Fibroblast of lung (primary cell): ENCODE results near the gene CREB5. TPM values are rescaled to one million over a fixed set of nuclear protein-coding genes. Genes with fewer than 3 reads are reported as not detected.

ENCODE experiments used
- DNase-seq, 2 donors: peaks; one replicate each; pipeline versions ENCODE4 v3.0.0 to v3.0.0-alpha.2; 2010; ENCODE audit warnings: low read depth in 2 of 2
- H2AFZ ChIP-seq: 2 replicates; pipeline ENCODE4 v1.5.1; 2012; ENCODE audit warnings: low read length, control low read depth, inconsistent platforms
- H3K27ac ChIP-seq: 2 replicates; pipeline ENCODE4 v1.5.1; 2011; ENCODE audit warnings: low read length, control low read depth; ENCODE audit not compliant: insufficient read depth
- H3K27me3 ChIP-seq: 2 replicates; pipeline ENCODE4 v1.5.1; 2011; ENCODE audit warnings: mild to moderate bottlenecking, low read length; ENCODE audit not compliant: control insufficient read depth, insufficient read depth
- H3K36me3 ChIP-seq: 2 replicates; pipeline ENCODE4 v1.5.1; 2011; ENCODE audit warnings: low read length; ENCODE audit not compliant: control insufficient read depth, insufficient read depth
- H3K4me1 ChIP-seq: 2 replicates; pipeline ENCODE4 v1.5.1; 2011; ENCODE audit warnings: low read length; ENCODE audit not compliant: control insufficient read depth, insufficient read depth; ENCODE audit errors: extremely low read depth
- H3K4me2 ChIP-seq: 2 replicates; pipeline ENCODE4 v1.5.1; 2011; ENCODE audit warnings: low read length, control low read depth; ENCODE audit not compliant: insufficient read depth; ENCODE audit errors: extremely low read depth
- H3K4me3 ChIP-seq, 4 experiments: fragments of 200-600 bp in 1 of 4; sonication (generic) in 1 of 4; replicated peaks in 1 of 4; 2 replicates each; pipeline ENCODE4 v1.5.1; 2011 to 2016; ENCODE audit warnings: low read length in 4 of 4, low read depth in 3 of 4, mild to moderate bottlenecking in 3 of 4, control low read depth in 2 of 4, inconsistent platforms in 1 of 4, mixed read lengths in 1 of 4; ENCODE audit not compliant: insufficient read depth in 1 of 4; ENCODE audit errors: control extremely low read depth in 1 of 4
- H3K79me2 ChIP-seq: 2 replicates; pipeline ENCODE4 v1.5.1; 2012; ENCODE audit warnings: mild to moderate bottlenecking, low read length, inconsistent platforms; ENCODE audit not compliant: control insufficient read depth, insufficient read depth
- H3K9ac ChIP-seq: 2 replicates; pipeline ENCODE4 v1.5.1; 2011; ENCODE audit warnings: mild to moderate bottlenecking, low read length, control low read depth; ENCODE audit not compliant: insufficient read depth
- H3K9me3 ChIP-seq: 2 replicates; pipeline ENCODE4 v1.5.1; 2012; ENCODE audit warnings: low read depth, low read length; ENCODE audit not compliant: control insufficient read depth, insufficient read depth
- H4K20me1 ChIP-seq: 2 replicates; pipeline ENCODE4 v1.5.1; 2011; ENCODE audit warnings: low read length; ENCODE audit not compliant: control insufficient read depth, insufficient read depth; ENCODE audit errors: extremely low read depth
- EZH2 ChIP-seq: IDR thresholded peaks from 2 replicates; pipeline ENCODE4 v1.5.1; 2012; ENCODE audit warnings: low read length, control low read depth, mild to moderate bottlenecking; ENCODE audit errors: missing control alignments
- polyA plus RNA-seq, 2 donors: library from polyadenylated mRNA; depleted of rRNA in 1 of 2; stranded (reverse) in 1 of 2; unstranded in 1 of 2; fragments of >200 nt; gene quantifications; 2 replicates each; pipeline ENCODE4 v1.2.1, GENCODE V29; 2011 to 2012; ENCODE audit warnings: missing spikeins in 1 of 2
- total RNA-seq: library from RNA; depleted of rRNA; stranded (reverse); fragments of >200 nt; gene quantifications from 2 replicates; pipeline ENCODE4 v1.2.1, GENCODE V29; 2014
- TF ChIP-seq, protein P1 (sequence below), 2 donors: IDR thresholded peaks in 1 of 2; conservative IDR thresholded peaks in 1 of 2; 1 replicate in 1 of 2; 2 replicates in 1 of 2; pipeline ENCODE4 v1.5.1; 2011 to 2012; ENCODE audit warnings: low read length in 2 of 2, control low read depth in 1 of 2, inconsistent platforms in 1 of 2, low read depth in 1 of 2, mild to moderate bottlenecking in 1 of 2

CREB5 gene
- total and polyA plus RNA-seq, 2 donors (not counting 1 experiment from before 2014, with no cell fraction given): 8.2 to 28.4 TPM

DNA sequence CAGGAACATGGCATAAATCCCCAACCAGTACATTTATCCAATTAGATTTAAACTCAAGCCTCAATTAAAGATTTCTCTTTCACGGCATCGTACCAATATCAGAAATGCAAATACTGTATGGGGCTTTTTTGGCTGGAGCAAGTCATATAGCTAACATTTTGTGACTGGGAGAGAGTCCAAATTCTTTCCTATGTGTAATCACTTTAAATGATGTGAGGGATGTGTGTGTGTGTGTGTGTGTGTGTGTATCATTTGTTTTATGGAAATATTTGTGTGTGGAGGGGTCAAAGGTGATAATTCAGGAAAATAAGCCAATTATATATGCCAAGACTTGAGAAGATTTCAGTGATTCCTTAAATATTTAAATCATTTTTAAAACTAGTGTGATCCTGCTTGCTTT lies 349.2 kb downstream of the CREB5 start:
- peak; percentile 25 to 84 for DNase-seq
- Histone ChIP-seq H3K27ac (no peak overlapping the region), H3K9me3 (no peaks in the 10 kb centered on the region), H4K20me1 (no peaks in the 10 kb centered on the region), H3K27me3 (no peaks in the 10 kb centered on the region), H3K4me2 (no peak overlapping the region), H3K9ac (no peak overlapping the region), H3K4me3 (no peak overlapping the region), H3K4me1 (peaks cover 2% of the 10 kb centered on the region), H2AFZ (no peak overlapping the region), H3K79me2 (no peaks in the 10 kb centered on the region), H3K36me3 (no peaks in the 10 kb centered on the region)
- no peak for TF ChIP-seq EZH2
- TF ChIP-seq, protein P1, sequence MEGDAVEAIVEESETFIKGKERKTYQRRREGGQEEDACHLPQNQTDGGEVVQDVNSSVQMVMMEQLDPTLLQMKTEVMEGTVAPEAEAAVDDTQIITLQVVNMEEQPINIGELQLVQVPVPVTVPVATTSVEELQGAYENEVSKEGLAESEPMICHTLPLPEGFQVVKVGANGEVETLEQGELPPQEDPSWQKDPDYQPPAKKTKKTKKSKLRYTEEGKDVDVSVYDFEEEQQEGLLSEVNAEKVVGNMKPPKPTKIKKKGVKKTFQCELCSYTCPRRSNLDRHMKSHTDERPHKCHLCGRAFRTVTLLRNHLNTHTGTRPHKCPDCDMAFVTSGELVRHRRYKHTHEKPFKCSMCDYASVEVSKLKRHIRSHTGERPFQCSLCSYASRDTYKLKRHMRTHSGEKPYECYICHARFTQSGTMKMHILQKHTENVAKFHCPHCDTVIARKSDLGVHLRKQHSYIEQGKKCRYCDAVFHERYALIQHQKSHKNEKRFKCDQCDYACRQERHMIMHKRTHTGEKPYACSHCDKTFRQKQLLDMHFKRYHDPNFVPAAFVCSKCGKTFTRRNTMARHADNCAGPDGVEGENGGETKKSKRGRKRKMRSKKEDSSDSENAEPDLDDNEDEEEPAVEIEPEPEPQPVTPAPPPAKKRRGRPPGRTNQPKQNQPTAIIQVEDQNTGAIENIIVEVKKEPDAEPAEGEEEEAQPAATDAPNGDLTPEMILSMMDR (conservative IDR thresholded peaks at IDR 0.05 in 1 of 2, IDR thresholded peaks at IDR 0.05 in 1 of 2; ENCODE audit: low read depth in 1 of 2, low read length in 2 of 2): no peak

DNA sequence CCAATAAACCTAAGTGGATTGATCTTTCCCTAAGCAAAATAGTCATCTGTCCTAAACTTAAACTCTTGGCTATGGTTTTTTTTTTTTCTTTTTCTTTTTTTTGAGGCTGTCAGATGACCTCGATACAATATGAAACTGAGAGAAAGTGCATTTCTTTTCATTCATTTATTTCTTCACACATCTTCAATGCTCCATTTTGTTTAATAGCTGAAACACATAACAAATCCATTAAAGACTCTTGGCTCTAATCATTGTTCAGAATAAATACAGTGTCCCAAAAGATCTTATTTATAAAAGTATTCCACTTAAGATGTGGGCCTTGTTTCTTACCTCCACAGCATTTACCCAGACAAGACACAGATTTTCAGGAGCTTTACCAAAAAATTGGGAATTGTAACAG lies 350.3 kb downstream of the CREB5 start:
- no peaks in the 10 kb centered on the region for H3K36me3 ChIP-seq
- H3K9ac ChIP-seq: no peak overlapping the region
- DNase-seq: no peak
- H3K9me3 ChIP-seq: no peaks in the 10 kb centered on the region
- H2AFZ ChIP-seq: no peak overlapping the region
- peaks cover 2% of the 10 kb centered on the region for H3K4me1 ChIP-seq
- H3K4me3 ChIP-seq: no peak overlapping the region
- H4K20me1 ChIP-seq: no peaks in the 10 kb centered on the region
- no peaks in the 10 kb centered on the region for H3K79me2 ChIP-seq
- no peak overlapping the region for H3K4me2 ChIP-seq
- TF ChIP-seq, protein P1 (conservative IDR thresholded peaks at IDR 0.05 in 1 of 2, IDR thresholded peaks at IDR 0.05 in 1 of 2; ENCODE audit: low read depth in 1 of 2, low read length in 2 of 2): no peak
- no peak for TF ChIP-seq EZH2
- H3K27ac ChIP-seq: no peak overlapping the region
- no peaks in the 10 kb centered on the region for H3K27me3 ChIP-seq

DNA sequence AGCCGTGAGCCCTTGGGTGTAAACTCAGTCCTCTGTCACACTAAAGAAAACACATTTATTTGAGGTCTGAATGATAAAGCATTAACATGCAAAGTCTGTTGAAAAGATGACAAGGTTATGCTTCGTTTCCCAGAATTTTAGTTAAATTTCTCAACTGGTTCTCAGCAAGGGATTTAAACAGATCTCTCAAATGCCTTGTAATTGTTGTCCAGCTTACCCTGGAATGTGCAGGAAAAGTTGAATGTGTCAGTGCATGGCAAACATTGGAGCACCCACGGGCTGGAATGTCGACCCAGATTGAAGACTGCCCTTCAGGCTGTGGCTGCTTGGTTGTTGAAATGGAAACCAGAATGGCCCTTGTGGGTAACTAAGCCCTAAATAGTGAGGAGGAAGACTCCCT lies 354.0 kb downstream of the CREB5 start:
- Histone ChIP-seq H3K79me2 (no peaks in the 10 kb centered on the region), H4K20me1 (no peaks in the 10 kb centered on the region), H3K4me3 (no peak overlapping the region), H3K9ac (no peak overlapping the region), H3K27me3 (no peaks in the 10 kb centered on the region), H3K4me2 (no peak overlapping the region), H3K36me3 (no peaks in the 10 kb centered on the region), H3K4me1 (peaks cover 3% of the 10 kb centered on the region), H2AFZ (no peak overlapping the region), H3K27ac (no peak overlapping the region), H3K9me3 (no peaks in the 10 kb centered on the region)
- DNase-seq: no peak
- TF ChIP-seq, protein P1 (conservative IDR thresholded peaks at IDR 0.05 in 1 of 2, IDR thresholded peaks at IDR 0.05 in 1 of 2; ENCODE audit: low read depth in 1 of 2, low read length in 2 of 2): no peak
- TF ChIP-seq EZH2: no peak
